Measurements from ENCODE around the gene NNAT.
A peak's percentile ranks its signal among the peaks of the same experiment; 100 is the strongest.

NNAT gene

DNA sequence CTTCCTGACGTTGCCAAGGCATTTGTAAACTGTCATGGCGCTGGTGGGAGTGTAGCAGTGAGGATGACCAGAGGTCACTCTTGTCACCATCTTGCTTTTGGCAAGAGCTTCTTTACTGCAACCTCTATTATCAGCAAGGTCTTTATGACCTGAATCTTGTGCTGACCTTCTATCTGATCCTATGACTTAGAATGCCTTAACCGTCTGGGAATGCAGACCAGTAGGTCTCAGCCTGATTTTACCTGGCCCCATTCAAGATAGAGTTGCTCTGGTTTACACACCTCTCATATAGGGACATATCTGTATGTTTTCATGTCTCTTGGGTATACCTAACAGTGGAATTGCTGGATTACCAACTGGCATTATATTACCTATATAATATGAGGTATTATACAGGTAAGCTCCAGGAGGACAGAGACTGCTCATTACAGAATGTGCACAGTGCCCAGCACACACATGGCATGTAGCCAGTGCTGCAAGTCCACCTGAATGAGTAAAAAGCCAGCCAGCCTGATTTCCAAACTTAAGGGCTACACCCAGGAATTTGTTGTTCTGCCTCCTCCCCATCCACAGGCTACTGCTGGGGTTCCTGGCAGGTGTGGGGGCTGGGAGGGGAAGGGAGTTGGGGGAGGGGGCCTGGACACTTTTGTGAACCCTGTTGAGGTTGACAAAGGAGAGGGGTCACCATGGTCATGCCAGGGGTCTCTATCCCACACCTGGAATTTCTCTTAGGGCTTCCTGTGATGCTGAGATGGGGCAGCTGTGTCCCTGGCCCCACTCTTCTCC lies 41.8 kb downstream of the NNAT start:
- Mint-ChIP-seq H3K27me3 (peaks cover 57% of the 10 kb centered on the region), H3K9me3 (no peaks in the 10 kb centered on the region), H3K27ac (no peak overlapping the region), H3K4me3 (no peak overlapping the region), H3K4me1 (peaks cover 4% of the 10 kb centered on the region)
- no peak for ATAC-seq
- DNase-seq, result no peak

DNA sequence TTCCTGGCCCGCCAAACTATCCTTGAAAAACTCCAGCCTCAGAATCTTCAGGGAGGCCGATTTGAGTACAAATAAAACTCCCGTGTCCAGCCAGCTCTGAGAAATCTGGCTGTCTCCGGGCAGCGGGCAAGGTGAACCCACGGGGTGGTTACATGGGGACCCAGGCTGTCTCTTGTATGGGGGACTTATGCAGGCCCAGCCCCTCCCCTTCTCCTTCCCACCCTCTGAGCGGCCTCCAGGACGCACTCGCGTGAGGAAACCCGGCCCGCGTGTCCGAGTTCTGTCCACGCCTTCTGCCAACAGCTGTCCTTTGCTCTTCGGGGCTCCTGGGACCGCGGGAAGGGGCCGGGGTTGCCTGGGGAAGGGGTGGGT lies 43.0 kb downstream of the NNAT start:
- H3K4me3 Mint-ChIP-seq, result no peak overlapping the region
- no peak overlapping the region for H3K27ac Mint-ChIP-seq
- no peaks in the 10 kb centered on the region for H3K9me3 Mint-ChIP-seq
- peaks cover 68% of the 10 kb centered on the region for H3K27me3 Mint-ChIP-seq
- DNase-seq, result no peak
- ATAC-seq, result no peak
- peaks cover 6% of the 10 kb centered on the region for H3K4me1 Mint-ChIP-seq

DNA sequence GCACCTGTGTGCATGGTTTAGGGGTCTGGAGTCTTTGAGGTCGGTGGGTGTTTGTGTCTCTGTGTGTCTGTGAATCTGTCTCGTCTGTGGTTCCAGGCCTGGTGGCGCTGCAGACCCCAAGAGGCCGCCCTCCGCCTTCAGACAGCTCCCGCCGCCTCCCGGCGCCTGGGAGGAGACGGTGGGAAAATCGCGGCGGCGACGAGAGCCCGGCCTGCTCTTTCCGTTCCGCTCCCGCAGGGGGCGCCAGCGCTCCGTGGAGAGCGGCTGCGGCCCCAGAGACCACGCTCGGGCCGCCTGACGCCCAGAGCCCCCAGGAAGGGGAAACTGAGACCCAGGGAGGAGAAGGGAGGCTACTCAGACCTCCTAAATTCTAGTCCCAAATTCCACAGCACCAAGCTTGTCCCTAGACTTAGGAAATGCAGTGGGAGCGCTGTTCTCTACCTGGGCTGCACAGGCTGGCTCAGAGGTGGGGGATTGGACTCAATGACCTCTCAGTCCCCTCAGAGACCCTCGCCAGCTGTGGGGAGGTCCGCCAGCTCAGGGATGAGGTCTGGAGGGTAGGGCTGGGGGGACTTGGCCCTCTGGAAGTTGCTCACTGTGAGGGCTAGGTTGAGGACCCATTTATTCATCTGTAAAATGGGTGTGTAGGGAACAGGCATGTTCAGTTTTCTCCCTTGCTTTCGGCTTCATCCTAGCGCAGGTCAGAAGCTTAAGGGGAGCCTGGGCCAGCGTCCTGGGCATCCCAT lies 43.5 kb downstream of the NNAT start:
- Mint-ChIP-seq H3K27ac (no peak overlapping the region), H3K9me3 (no peaks in the 10 kb centered on the region), H3K4me1 (peaks cover 6% of the 10 kb centered on the region), H3K4me3 (no peak overlapping the region), H3K27me3 (peaks cover 73% of the 10 kb centered on the region)
- DNase-seq (peak; percentile 43 to 52), ATAC-seq (peak; percentile 53)

DNA sequence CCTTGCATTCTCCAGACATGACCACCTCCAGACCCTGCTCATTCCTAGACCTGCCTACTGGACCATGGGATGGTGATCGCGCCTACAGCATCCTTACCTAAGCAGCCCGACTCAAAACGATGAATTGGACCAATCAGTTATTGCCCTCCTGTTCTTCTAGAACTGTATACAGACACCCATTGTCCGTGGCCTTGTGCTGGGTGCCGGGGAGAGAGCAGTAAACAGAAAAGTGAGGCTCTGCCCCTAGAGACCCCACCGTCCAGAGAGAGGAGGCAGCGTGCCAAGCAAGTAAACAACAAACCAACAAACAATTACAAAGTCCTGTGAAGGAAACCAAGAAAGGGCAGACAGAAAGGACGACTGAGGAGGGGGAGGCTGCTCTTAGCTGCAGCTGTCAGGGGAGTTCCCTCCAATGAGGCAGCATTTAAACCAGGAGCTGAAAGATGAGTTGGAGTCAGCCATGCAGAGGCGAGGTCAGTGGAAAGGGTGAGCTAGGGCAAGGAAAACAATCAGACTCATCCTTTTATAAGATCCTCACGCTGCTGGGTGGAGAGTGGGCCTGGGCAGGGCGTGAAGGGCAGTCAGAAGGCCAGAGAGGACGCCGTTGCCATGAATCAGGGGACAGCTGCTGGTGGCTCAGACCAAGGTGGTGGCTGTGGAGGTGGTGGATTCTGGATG lies 44.2 kb downstream of the NNAT start:
- no peak for ATAC-seq
- peaks cover 80% of the 10 kb centered on the region for H3K27me3 Mint-ChIP-seq

DNA sequence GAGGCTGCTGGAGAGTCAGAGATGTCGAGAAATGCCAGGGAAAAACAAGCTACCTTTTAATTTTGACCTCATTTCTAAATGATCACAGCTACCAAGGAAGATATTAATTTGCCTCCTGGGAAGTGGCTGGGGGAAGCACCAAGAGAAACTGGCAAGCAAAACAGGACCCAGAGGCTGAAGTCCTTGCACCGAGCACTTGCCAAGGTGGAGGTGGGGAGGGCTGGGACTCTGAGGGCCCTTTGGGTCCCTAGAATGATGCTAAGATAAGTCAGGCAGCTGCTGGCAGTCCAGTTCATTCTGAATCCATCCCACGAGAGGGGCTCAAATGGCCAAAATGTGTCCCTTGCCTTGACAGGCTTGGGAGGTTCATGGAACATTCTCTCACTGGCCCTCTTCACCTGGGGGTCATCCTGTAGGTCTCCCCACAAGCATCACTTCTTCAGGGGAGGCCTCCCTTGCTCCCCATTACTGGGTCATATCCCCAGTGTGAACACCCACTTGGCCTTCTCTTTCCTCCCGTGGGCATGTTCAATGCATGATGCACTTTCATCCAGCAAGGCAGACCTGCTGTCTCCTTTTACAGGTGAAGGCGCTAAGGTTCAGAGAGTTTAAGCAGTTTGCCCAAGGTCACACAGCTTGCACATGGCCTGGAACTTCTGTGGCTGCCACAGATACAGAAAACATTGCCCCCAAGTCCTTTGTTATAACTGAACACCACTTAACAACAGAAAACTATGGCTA lies 45.7 kb downstream of the NNAT start:
- ATAC-seq (no peak), DNase-seq (no peak)
- Mint-ChIP-seq H3K27me3 (peaks cover 86% of the 10 kb centered on the region), H3K27ac (no peak overlapping the region), H3K4me3 (no peak overlapping the region), H3K9me3 (no peaks in the 10 kb centered on the region), H3K4me1 (peaks cover 6% of the 10 kb centered on the region)

More for the DNA sequence above, 44.2 kb downstream of the NNAT start:
- H3K9me3 Mint-ChIP-seq, result no peaks in the 10 kb centered on the region
- H3K4me3 Mint-ChIP-seq, result no peak overlapping the region
- H3K4me1 Mint-ChIP-seq, result peaks cover 6% of the 10 kb centered on the region
- H3K27ac Mint-ChIP-seq, result no peak overlapping the region
- no peak for DNase-seq

DNA sequence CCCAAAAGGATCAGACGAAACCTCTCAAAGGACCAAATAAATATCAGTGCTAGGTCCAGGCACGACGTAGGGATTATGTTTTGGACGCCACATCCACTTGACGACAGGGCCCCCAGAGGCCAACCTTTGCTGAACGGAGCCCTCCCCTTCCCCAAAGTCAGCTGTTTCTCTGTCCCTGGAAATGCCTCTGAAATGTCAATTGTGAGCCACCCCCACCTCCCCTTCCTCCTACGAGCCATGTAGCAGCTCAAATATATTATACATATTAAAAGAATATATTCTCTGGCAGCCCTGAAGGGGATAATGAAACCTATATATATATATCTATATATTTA lies 46.2 kb downstream of the NNAT start:
- Mint-ChIP-seq H3K4me1 (peaks cover 6% of the 10 kb centered on the region), H3K27me3 (peaks cover 84% of the 10 kb centered on the region), H3K4me3 (no peak overlapping the region), H3K27ac (no peak overlapping the region), H3K9me3 (no peaks in the 10 kb centered on the region)
- DNase-seq, result no peak
- no peak for ATAC-seq

DNA sequence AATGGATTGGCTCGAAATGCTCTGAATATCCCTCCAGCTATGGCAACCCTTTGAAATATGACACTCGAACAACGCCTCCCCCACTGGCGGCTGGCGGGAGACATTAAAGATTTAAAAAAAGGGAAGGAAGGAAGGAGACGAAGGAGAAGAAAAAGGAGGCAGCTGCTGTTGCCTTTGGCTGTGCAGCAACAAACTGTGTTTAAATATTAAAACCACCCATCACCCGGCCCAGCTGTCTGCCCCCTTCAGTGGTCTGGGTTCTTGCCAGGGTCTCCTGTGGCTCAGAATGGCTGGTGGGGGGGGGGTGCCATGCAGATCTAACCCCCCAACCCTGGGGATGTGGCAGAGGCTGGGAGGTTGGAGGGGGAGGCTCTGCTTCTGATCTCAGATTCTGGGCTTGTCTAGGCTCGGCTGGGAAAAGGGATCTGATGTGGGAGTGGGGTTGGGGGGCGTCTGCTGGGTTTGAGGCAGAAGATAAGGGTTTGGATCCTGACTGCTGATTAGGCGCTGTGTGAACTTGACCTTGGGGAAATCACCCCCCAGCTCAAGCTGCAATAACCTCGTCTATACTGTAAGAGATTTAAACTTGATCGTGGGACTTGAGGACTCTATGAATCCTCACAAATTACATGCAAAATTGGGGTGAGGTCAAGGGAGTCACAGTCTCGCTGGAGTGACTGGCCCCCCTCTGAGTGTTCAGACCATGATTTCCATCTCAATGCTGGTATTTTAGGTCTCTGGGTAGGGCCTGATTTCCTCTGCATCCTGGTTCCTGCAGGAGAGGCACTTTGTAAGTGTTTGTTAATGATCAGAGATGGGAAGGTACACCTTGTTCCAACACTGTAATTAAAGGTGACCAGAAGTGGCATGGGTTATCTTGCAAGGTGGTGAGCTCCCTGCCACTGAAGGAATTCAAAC lies 46.9 kb downstream of the NNAT start:
- no peak overlapping the region for H3K27ac Mint-ChIP-seq
- H3K27me3 Mint-ChIP-seq, result peaks cover 88% of the 10 kb centered on the region
- no peak overlapping the region for H3K4me3 Mint-ChIP-seq
- ATAC-seq, result no peak
- peaks cover 6% of the 10 kb centered on the region for H3K4me1 Mint-ChIP-seq
- no peaks in the 10 kb centered on the region for H3K9me3 Mint-ChIP-seq
- no peak for DNase-seq

DNA sequence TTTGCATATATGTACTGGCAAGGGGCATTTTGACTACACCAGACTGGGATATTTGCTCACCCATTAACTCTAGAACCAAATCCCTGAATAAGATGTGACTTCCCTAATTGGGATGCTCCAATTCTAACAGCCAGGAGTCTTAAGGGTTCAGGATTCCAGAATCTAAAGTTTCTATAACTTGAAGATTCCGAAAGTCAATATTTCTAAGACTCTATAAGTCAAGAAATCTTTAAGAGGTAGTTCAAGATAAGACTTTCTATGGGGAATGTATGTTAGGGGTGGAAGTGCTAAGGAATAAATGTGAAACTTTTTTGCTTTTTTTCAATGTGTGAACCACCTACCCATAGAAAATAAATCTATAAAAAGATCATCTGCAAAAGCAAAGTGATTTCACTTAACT lies 49.4 kb downstream of the NNAT start:
- ATAC-seq (no peak), DNase-seq (no peak)
- H3K4me3 Mint-ChIP-seq, result no peak overlapping the region
- no peaks in the 10 kb centered on the region for H3K9me3 Mint-ChIP-seq
- H3K27me3 Mint-ChIP-seq, result peaks cover 82% of the 10 kb centered on the region
- H3K27ac Mint-ChIP-seq, result no peak overlapping the region
- H3K4me1 Mint-ChIP-seq, result peaks cover 6% of the 10 kb centered on the region

DNA sequence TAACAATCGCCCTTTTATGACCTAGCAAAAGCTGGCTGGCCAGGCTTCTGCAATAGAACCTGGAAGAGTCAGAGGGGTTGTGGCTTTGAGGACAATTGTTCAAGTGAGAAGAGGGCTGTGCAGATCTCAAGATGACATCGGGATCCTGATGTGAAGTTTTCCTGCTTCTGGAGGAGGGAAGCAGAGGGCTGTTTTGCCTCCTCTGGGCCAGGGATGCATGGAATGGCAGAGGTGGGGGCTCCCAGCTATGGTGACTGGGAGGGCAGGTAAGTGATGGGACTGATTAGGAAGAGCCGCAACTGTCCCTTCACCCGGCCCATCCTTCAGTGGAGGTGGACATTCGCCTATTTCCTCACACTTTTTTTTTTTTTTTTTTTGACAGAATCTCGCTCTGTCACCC lies 50.0 kb downstream of the NNAT start:
- H3K4me3 Mint-ChIP-seq, result no peak overlapping the region
- no peak for ATAC-seq

More for the DNA sequence above, 50.0 kb downstream of the NNAT start:
- H3K4me1 Mint-ChIP-seq, result peaks cover 6% of the 10 kb centered on the region
- peaks cover 76% of the 10 kb centered on the region for H3K27me3 Mint-ChIP-seq
- H3K9me3 Mint-ChIP-seq, result no peaks in the 10 kb centered on the region
- H3K27ac Mint-ChIP-seq, result no peak overlapping the region
- DNase-seq, result no peak
